Gastroesophageal sphincter (tissue), 3 donors: ENCODE measurements around the gene KDM2A.

ENCODE experiments used
- EP300 ChIP-seq: sonication (generic); formaldehyde crosslinking; IDR thresholded peaks from one replicate; pipeline ENCODE4 v1.6.1; 2017; ENCODE audit warnings: antibody characterized with exemption, mild to moderate bottlenecking
- POLR2A ChIP-seq, 2 donors: fragments of 450-650 bp; IDR thresholded peaks; one replicate each; pipeline ENCODE4 v1.6.1; 2017; ENCODE audit warnings: antibody characterized with exemption in 2 of 2, mild to moderate bottlenecking in 2 of 2, moderate library complexity in 1 of 2
- POLR2AphosphoS5 ChIP-seq: sonication (generic); formaldehyde crosslinking; IDR thresholded peaks from one replicate; pipeline ENCODE4 v1.6.1; 2017; ENCODE audit warnings: antibody characterized with exemption
- TF ChIP-seq, protein P1 (sequence below), 4 experiments: fragments of 200-600 bp in 2 of 4; fragments of 450-650 bp in 2 of 4; sonication (generic) in 1 of 4; IDR thresholded peaks; one replicate each; pipeline ENCODE4 v1.5.1; 2017 to 2019; ENCODE audit warnings: antibody characterized with exemption in 4 of 4, mild to moderate bottlenecking in 2 of 4, moderate library complexity in 2 of 4

DNA sequence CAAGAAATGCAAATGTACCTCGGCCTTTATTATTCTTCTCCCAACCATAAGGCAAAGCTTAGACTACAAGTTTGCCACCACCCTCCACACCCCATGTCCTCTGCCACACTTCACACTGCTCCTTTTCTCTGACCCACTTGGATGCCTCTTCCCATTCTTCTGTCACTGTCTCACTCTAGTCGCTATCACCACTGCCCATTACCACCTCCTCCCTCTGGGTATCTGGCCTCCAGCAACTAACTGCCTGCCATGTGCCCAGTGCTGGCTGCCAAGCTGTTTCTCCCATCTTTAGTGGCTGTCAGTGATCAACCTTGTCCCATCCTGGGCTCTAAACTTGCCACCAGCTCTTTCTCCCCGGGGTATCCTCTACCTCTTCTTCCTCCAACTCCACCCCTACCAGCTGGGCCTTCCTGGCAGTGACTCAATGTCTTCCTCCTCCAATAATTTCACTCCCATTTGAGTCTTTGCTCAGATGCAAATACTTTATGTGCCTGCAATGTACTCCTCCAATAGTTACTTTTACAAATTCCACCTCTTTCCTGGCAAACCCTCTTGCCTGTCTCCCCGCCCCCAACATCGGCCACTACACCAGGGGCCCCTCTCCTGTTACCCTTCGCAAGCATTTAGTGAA lies 20.1 kb upstream of the KDM2A start:
- TF ChIP-seq, protein P1, sequence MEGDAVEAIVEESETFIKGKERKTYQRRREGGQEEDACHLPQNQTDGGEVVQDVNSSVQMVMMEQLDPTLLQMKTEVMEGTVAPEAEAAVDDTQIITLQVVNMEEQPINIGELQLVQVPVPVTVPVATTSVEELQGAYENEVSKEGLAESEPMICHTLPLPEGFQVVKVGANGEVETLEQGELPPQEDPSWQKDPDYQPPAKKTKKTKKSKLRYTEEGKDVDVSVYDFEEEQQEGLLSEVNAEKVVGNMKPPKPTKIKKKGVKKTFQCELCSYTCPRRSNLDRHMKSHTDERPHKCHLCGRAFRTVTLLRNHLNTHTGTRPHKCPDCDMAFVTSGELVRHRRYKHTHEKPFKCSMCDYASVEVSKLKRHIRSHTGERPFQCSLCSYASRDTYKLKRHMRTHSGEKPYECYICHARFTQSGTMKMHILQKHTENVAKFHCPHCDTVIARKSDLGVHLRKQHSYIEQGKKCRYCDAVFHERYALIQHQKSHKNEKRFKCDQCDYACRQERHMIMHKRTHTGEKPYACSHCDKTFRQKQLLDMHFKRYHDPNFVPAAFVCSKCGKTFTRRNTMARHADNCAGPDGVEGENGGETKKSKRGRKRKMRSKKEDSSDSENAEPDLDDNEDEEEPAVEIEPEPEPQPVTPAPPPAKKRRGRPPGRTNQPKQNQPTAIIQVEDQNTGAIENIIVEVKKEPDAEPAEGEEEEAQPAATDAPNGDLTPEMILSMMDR (IDR thresholded peaks at IDR 0.05): no peak
- no peak for TF ChIP-seq POLR2A (IDR thresholded peaks at IDR 0.05)
- TF ChIP-seq POLR2AphosphoS5: no peak
- TF ChIP-seq EP300: no peak
